PC-9 (cell line): ENCODE measurements around the gene IRS2.

Source experiments
- EZH2 ChIP-seq: fragments of 200-600 bp; sonication (generic); IDR thresholded peaks from 2 replicates; pipeline ENCODE4 v1.8.0; 2017; ENCODE audit warnings: antibody characterized with exemption, low read depth
- TF ChIP-seq, protein P1 (sequence below): fragments of 200-600 bp; sonication (generic); conservative IDR thresholded peaks from 2 replicates; pipeline ENCODE4 v1.6.1; 2017; ENCODE audit warnings: mixed run types, antibody characterized with exemption, mild to moderate bottlenecking, moderate library complexity

DNA sequence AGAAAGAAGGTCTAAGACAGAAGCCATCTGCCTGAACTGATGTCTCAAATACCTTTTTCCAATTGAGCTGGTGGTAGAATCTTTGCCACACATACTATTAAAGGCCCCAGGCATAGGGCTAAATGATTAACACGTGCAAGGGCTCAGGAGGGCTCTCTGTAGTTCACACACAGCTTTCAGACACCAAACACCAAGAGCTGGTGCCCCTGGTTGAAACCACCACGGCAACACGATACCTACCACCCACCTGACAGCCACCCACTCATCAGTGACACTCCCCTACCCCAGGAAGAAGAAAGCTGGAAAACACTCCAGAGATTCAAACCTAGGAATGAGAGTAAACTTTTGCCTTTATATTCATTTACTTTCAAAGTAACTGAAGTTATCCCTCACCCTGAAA, 26.8 kb downstream of the IRS2 start:
- TF ChIP-seq, protein P1, sequence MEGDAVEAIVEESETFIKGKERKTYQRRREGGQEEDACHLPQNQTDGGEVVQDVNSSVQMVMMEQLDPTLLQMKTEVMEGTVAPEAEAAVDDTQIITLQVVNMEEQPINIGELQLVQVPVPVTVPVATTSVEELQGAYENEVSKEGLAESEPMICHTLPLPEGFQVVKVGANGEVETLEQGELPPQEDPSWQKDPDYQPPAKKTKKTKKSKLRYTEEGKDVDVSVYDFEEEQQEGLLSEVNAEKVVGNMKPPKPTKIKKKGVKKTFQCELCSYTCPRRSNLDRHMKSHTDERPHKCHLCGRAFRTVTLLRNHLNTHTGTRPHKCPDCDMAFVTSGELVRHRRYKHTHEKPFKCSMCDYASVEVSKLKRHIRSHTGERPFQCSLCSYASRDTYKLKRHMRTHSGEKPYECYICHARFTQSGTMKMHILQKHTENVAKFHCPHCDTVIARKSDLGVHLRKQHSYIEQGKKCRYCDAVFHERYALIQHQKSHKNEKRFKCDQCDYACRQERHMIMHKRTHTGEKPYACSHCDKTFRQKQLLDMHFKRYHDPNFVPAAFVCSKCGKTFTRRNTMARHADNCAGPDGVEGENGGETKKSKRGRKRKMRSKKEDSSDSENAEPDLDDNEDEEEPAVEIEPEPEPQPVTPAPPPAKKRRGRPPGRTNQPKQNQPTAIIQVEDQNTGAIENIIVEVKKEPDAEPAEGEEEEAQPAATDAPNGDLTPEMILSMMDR, result no peak
- no peak for TF ChIP-seq EZH2
